Ishikawa (cell line): ENCODE data around the gene MOBP.

ENCODE experiments used
- EGR1 ChIP-seq: IDR thresholded peaks from 2 replicates; pipeline ENCODE4 v1.6.1; 2012
- EP300 ChIP-seq: IDR thresholded peaks from 2 replicates; pipeline ENCODE4 v1.6.1; 2012; ENCODE audit warnings: borderline replicate concordance
- MAX ChIP-seq: IDR thresholded peaks from 2 replicates; pipeline ENCODE4 v1.6.1; 2012
- RAD21 ChIP-seq: IDR thresholded peaks from 2 replicates; pipeline ENCODE4 v1.6.1; 2012; ENCODE audit warnings: low read depth
- REST ChIP-seq: IDR thresholded peaks from 2 replicates; pipeline ENCODE4 v1.6.1; 2012; ENCODE audit warnings: low read depth, mild to moderate bottlenecking
- TAF1 ChIP-seq: IDR thresholded peaks from 2 replicates; pipeline ENCODE4 v1.6.1; 2012; ENCODE audit warnings: low read depth, mild to moderate bottlenecking
- TCF12 ChIP-seq: IDR thresholded peaks from 2 replicates; pipeline ENCODE4 v1.6.1; 2012; ENCODE audit warnings: low read depth
- USF1 ChIP-seq: IDR thresholded peaks from 2 replicates; pipeline ENCODE4 v1.6.1; 2012
- YY1 ChIP-seq: IDR thresholded peaks from 2 replicates; pipeline ENCODE4 v1.6.1; 2012; ENCODE audit warnings: low read depth
- ZBTB7A ChIP-seq: IDR thresholded peaks from 2 replicates; pipeline ENCODE4 v1.6.1; 2012; ENCODE audit warnings: low read depth

GRCh38 chr3:39494781-39495180 is 27.3 kb downstream of the MOBP start:
- TF ChIP-seq EP300 (no peak), MAX (no peak), TAF1 (no peak), EGR1 (no peak), RAD21 (no peak), REST (no peak), ZBTB7A (no peak), TCF12 (no peak), USF1 (no peak), YY1 (no peak)
